Measurements from ENCODE around the gene INTS7. TPM values are rescaled to one million over a fixed set of nuclear protein-coding genes. Genes with fewer than 3 reads are reported as not detected.

Gene INTS7
- total RNA-seq, 1 experiment from 2014 or later: 21.7 TPM

DNA sequence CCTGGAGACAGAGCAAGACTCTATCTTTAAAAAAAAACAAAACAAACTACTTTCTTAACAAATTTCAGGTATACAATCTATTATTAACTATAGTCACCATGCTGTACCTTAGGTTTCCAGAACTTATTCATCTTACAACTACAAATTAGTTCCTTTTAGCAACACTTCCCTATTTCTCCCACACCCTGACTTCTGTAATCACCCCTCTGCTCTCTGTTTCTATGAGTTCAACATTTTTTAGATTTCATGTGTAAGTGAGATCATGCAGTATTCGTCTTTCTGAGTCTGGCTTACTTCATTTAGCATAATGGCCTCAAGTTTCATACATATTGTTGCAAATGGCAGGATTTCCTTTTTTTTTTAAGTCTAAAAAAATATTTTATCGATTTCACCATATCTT, 126.9 kb downstream of the INTS7 start:
- Histone ChIP-seq H3K4me1 (ENCODE audit: control insufficient read depth in 1 of 2, insufficient read depth in 2 of 2, low read length in 2 of 2) (peaks cover 7 to 10% of the 10 kb centered on the region in 2 experiments; a peak in 3 of 4 replicates), H3K4me3 (replicated peaks in 1 of 2; ENCODE audit: low read depth in 1 of 2, low read length in 2 of 2) (no peak overlapping the region), H4K20me1 (ENCODE audit: insufficient read depth) (no peaks in the 10 kb centered on the region), H3K9me2 (ENCODE audit: insufficient read depth) (no peaks in the 10 kb centered on the region), H3K9ac (ENCODE audit: low read length) (no peak overlapping the region), H3K4me2 (ENCODE audit: low read length) (no peak overlapping the region), H3K27me3 (ENCODE audit: insufficient read depth, low read length) (no peaks in the 10 kb centered on the region), H3K79me2 (ENCODE audit: insufficient read depth, low read length) (no peaks in the 10 kb centered on the region), H3K27ac (ENCODE audit: low read depth, low read length) (no peak overlapping the region), H2AFZ (ENCODE audit: low read depth, low read length, poor library complexity, severe bottlenecking) (no peak overlapping the region), H3K9me3 (ENCODE audit: control insufficient read depth in 1 of 2, insufficient read depth in 1 of 2, low read depth in 1 of 2, low read length in 2 of 2) (no peaks in the 10 kb centered on the region), H3K36me3 (ENCODE audit: control insufficient read depth in 1 of 2, insufficient read depth in 2 of 2, low read length in 2 of 2) (no peaks in the 10 kb centered on the region)
- RAD21 ChIA-PET (ENCODE audit: low non-redundant PET in 1 of 2, low total read pairs in 2 of 2, uncharacterized antibody in 2 of 2, unreplicated experiment in 2 of 2): no interaction called here
- TF ChIP-seq JUND (IDR thresholded peaks at IDR 0.05) (no peak), SP1 (IDR thresholded peaks at IDR 0.05; ENCODE audit: low read depth) (no peak), EGR1 (IDR thresholded peaks at IDR 0.05; ENCODE audit: low read depth) (no peak), ZFX (IDR thresholded peaks at IDR 0.05) (no peak)
- BruUV-seq (replicated peaks): no TSS peak
- POLR2A ChIA-PET: no interaction called here
- ATAC-seq (no peak), DNase-seq (ENCODE audit: low read depth, low spot score) (no peak)
- CTCF ChIA-PET: no interaction called here
- intact Hi-C loops (cut with micrococcal nuclease): no loop called here

DNA sequence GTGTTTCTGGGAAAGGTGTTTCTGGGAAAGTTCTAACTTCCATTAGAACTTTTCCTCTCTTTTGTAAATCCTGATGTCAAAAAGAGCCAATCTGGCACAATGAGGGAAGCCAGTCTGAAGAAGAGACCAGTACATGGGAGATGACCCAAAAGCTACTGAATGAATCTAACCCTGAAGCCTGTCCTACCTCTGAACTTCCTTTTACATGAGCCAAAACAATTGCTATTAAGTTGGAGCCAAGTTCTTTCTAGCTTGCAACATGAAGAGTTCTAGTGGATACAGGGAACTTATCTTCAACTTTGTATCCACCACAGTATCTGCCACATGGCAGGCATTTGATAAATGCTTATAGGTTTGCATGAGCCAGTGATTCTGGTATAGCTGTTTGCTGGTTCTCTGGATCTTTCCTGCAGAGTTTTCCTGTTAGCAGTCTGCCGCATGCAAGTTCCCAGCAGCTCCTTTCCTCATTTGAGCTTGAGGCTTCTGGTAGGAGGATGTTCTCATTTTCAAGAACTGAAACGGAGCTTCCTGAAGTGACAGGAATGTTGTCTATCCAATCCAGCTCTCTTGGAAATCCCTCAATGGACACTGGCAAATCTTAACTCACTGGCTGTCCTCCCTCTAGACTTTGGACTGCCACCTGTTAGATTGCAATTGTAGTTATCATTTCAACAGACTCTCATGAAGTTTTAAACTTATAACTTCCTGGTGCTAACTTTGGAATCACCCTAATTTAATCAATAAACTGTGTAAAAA, 131.7 kb downstream of the INTS7 start:
- intact Hi-C loops (cut with micrococcal nuclease): no loop called here
- H3K27me3 ChIP-seq (ENCODE audit: insufficient read depth, low read length): no peaks in the 10 kb centered on the region
- H3K79me2 ChIP-seq (ENCODE audit: insufficient read depth, low read length): no peaks in the 10 kb centered on the region
- no peaks in the 10 kb centered on the region for H3K4me1 ChIP-seq (ENCODE audit: control insufficient read depth in 1 of 2, insufficient read depth in 2 of 2, low read length in 2 of 2)
- no peaks in the 10 kb centered on the region for H4K20me1 ChIP-seq (ENCODE audit: insufficient read depth)
- no peaks in the 10 kb centered on the region for H3K36me3 ChIP-seq (ENCODE audit: control insufficient read depth in 1 of 2, insufficient read depth in 2 of 2, low read length in 2 of 2)
- no peak overlapping the region for H3K4me2 ChIP-seq (ENCODE audit: low read length)
- H3K4me3 ChIP-seq (replicated peaks in 1 of 2; ENCODE audit: low read depth in 1 of 2, low read length in 2 of 2): no peak overlapping the region
- ChIA-PET RAD21 (ENCODE audit: low non-redundant PET in 1 of 2, low total read pairs in 2 of 2, uncharacterized antibody in 2 of 2, unreplicated experiment in 2 of 2) (no interaction called here), POLR2A (no interaction called here), CTCF (no interaction called here)
- no TSS peak for BruUV-seq (replicated peaks)
- H3K9me3 ChIP-seq (ENCODE audit: control insufficient read depth in 1 of 2, insufficient read depth in 1 of 2, low read depth in 1 of 2, low read length in 2 of 2): peaks cover 14% of the 10 kb centered on the region in 2 experiments; a peak in 2 of 4 replicates
- TF ChIP-seq CBX3 (IDR thresholded peaks at IDR 0.05; ENCODE audit: low read depth) (no peak), JUND (IDR thresholded peaks at IDR 0.05) (no peak), RAD21 (IDR thresholded peaks at IDR 0.05; ENCODE audit: low read depth) (no peak), SP1 (IDR thresholded peaks at IDR 0.05; ENCODE audit: low read depth) (no peak), POLR2AphosphoS5 (IDR thresholded peaks at IDR 0.05; ENCODE audit: low read depth, low read length) (no peak), SIN3A (IDR thresholded peaks at IDR 0.05; ENCODE audit: low read depth) (no peak), ELF1 (IDR thresholded peaks at IDR 0.05; ENCODE audit: borderline replicate concordance, low read depth) (no peak), EGR1 (IDR thresholded peaks at IDR 0.05; ENCODE audit: low read depth) (no peak), SRF (IDR thresholded peaks at IDR 0.05; ENCODE audit: low read depth) (no peak), EZH2 (IDR thresholded peaks at IDR 0.05) (no peak), FOSL1 (IDR thresholded peaks at IDR 0.05; ENCODE audit: low read depth) (no peak), ZFX (IDR thresholded peaks at IDR 0.05) (no peak), EZH2phosphoT487 (IDR thresholded peaks at IDR 0.05; ENCODE audit: borderline replicate concordance) (no peak), ZNF274 (IDR thresholded peaks at IDR 0.05; ENCODE audit: low read depth, low read length) (no peak), TCF7L2 (IDR thresholded peaks at IDR 0.05; ENCODE audit: borderline replicate concordance, extremely low read depth, insufficient read depth, insufficient read length) (no peak), YY1 (IDR thresholded peaks at IDR 0.05; ENCODE audit: extremely low read depth, insufficient replicate concordance, low read depth, low read length) (no peak)
- TF ChIP-seq, protein P1, sequence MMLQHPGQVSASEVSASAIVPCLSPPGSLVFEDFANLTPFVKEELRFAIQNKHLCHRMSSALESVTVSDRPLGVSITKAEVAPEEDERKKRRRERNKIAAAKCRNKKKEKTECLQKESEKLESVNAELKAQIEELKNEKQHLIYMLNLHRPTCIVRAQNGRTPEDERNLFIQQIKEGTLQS (IDR thresholded peaks at IDR 0.05): no peak
- TF ChIP-seq, protein P2, sequence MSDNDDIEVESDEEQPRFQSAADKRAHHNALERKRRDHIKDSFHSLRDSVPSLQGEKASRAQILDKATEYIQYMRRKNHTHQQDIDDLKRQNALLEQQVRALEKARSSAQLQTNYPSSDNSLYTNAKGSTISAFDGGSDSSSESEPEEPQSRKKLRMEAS (IDR thresholded peaks at IDR 0.05): no peak
- TF ChIP-seq, protein P3, sequence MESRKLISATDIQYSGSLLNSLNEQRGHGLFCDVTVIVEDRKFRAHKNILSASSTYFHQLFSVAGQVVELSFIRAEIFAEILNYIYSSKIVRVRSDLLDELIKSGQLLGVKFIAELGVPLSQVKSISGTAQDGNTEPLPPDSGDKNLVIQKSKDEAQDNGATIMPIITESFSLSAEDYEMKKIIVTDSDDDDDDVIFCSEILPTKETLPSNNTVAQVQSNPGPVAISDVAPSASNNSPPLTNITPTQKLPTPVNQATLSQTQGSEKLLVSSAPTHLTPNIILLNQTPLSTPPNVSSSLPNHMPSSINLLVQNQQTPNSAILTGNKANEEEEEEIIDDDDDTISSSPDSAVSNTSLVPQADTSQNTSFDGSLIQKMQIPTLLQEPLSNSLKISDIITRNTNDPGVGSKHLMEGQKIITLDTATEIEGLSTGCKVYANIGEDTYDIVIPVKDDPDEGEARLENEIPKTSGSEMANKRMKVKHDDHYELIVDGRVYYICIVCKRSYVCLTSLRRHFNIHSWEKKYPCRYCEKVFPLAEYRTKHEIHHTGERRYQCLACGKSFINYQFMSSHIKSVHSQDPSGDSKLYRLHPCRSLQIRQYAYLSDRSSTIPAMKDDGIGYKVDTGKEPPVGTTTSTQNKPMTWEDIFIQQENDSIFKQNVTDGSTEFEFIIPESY (IDR thresholded peaks at IDR 0.05; ENCODE audit: extremely low read depth, insufficient replicate concordance, low read length): no peak
- H3K27ac ChIP-seq (ENCODE audit: low read depth, low read length): no peak overlapping the region
- no peak overlapping the region for H2AFZ ChIP-seq (ENCODE audit: low read depth, low read length, poor library complexity, severe bottlenecking)
- ATAC-seq (no peak), DNase-seq (ENCODE audit: low read depth, low spot score) (no peak)
- H3K9me2 ChIP-seq (ENCODE audit: insufficient read depth): no peaks in the 10 kb centered on the region
- H3K9ac ChIP-seq (ENCODE audit: low read length): no peak overlapping the region
